ENCODE data around the gene JCAD.

Gene JCAD

DNA sequence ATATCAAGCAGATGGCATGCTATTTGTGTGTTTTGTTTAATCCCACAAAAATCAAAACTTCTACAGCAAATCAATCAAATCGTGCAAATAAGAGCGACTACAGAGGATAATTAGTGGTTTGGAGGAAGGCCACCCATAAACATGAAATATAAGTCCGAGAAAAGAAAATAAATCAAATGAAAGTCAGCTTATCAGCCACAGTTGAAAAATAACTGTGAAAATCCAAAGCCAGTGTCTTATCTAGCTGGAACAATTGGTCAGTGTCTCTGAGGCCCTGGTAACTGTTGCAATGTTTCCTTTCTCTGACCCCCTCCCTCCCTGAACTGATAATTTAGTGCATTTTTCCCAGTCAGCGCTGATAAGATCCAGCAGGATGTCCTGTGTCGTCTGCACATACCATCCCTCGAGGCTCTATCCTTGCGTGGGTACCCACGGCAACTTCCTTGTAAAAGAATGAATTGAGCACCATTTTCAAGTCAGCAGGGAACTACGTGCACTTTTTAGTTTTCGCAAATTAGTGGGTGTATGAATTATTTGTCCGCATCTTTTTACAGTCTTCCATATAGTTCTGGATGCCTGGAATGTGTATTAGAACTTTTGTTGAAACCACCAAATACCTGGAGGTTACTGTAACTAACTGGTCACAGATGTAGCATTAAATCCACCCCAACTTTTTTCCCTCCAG is 10.8 kb upstream of the JCAD start:
- H3K4ac ChIP-seq (ENCODE audit: low read depth in 1 of 2, low read length in 2 of 2): no peak overlapping the region
- no peak overlapping the region for H2AFZ ChIP-seq (ENCODE audit: low read depth, low read length)
- H3K27ac ChIP-seq (ENCODE audit: low read length, poor library complexity, severe bottlenecking): no peak overlapping the region
- no peak overlapping the region for H4K8ac ChIP-seq (ENCODE audit: low read length)
- peak overlapping the region in 1 of 2 experiments; percentile 52 for H2BK12ac ChIP-seq (ENCODE audit: low read length in 2 of 2)
- H2BK15ac ChIP-seq (ENCODE audit: low read depth, poor library complexity, severe bottlenecking): no peak overlapping the region
- no peaks in the 10 kb centered on the region for H3K27me3 ChIP-seq (ENCODE audit: control insufficient read depth in 1 of 2, insufficient read depth in 1 of 2, low read length in 2 of 2)
- H2AK5ac ChIP-seq (ENCODE audit: low read length, severe bottlenecking): no peak overlapping the region
- H4K91ac ChIP-seq (ENCODE audit: low read length): no peak overlapping the region
- H2BK5ac ChIP-seq (ENCODE audit: low read depth, low read length, poor library complexity, severe bottlenecking): no peak overlapping the region
- no peak overlapping the region for H2BK120ac ChIP-seq (ENCODE audit: low read depth, low read length)
- DNase-seq: peak; percentile 21
- H3K23ac ChIP-seq (ENCODE audit: low read length in 2 of 2): no peak overlapping the region
- peaks cover 2% of the 10 kb centered on the region for H3K4me1 ChIP-seq (ENCODE audit: control insufficient read depth, insufficient read depth, low read depth, low read length)
- no peak overlapping the region for H3K14ac ChIP-seq (ENCODE audit: low read length in 2 of 2)
- no peak overlapping the region for H3K4me3 ChIP-seq (ENCODE audit: insufficient read depth in 1 of 2, low read depth in 1 of 2, low read length in 2 of 2)
- H3K36me3 ChIP-seq (ENCODE audit: control insufficient read depth in 1 of 2, insufficient read depth in 2 of 2, low read depth in 1 of 2, low read length in 2 of 2): no peaks in the 10 kb centered on the region
- no peaks in the 10 kb centered on the region for H3K9me3 ChIP-seq (ENCODE audit: control insufficient read depth, low read length)
- no peak overlapping the region for H3K9ac ChIP-seq (ENCODE audit: low read length)
- WGBS: 48% methylated on average over 9 of the region's 11 CpGs
- H3K18ac ChIP-seq (ENCODE audit: low read depth in 1 of 2, low read length in 2 of 2): peak overlapping the region in 1 of 2 experiments; percentile 30
- no peak overlapping the region for H3K4me2 ChIP-seq (ENCODE audit: low read length, poor library complexity, severe bottlenecking)
- no peaks in the 10 kb centered on the region for H3K79me1 ChIP-seq (replicated peaks; ENCODE audit: low read length, poor library complexity, severe bottlenecking)

DNA sequence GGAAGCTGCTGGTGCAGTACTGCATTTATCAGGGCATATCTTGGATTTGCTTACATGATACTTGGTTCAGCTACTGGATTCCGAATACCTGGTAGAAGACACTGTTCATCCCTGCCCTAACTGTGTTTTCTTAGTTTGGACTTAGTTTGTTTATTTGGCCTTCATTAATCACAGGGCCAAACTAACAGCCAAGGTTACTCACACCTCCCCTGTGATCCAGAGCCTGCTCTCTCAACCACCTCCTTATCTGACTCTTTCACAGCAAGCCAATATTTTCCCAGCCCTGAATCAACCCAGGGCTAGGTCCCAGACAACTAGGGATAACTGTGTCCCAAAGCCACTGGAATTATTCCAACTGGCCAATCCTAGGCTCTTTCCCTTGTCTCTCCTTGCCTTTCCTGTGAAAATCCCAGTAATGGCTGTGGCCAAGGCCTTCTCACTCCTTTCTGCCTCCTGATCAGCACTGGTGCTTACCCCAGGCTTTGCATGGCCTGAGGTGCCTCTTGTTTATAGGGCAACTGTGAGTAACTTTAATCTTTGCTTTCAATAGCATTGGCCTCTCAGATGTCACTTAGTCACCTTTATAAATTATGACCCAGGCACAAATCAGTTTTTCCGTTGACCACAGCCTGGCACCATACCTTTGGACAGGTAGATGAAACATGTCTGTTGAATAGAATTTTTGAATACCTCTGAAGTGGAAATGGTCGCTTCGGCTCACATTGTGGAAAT is 9.3 kb upstream of the JCAD start:
- 94% methylated on average over 4 of the region's 4 CpGs for WGBS
- H2BK15ac ChIP-seq (ENCODE audit: low read depth, poor library complexity, severe bottlenecking): no peak overlapping the region
- no peak overlapping the region for H4K91ac ChIP-seq (ENCODE audit: low read length)
- no peak overlapping the region for H3K27ac ChIP-seq (ENCODE audit: low read length, poor library complexity, severe bottlenecking)
- H2AK5ac ChIP-seq (ENCODE audit: low read length, severe bottlenecking): no peak overlapping the region
- no peak overlapping the region for H3K4me2 ChIP-seq (ENCODE audit: low read length, poor library complexity, severe bottlenecking)
- no peak overlapping the region for H3K9ac ChIP-seq (ENCODE audit: low read length)
- DNase-seq: peak; percentile 26
- H2BK12ac ChIP-seq (ENCODE audit: low read length in 2 of 2): peak overlapping the region in 1 of 2 experiments; percentile 10
- H2BK120ac ChIP-seq (ENCODE audit: low read depth, low read length): no peak overlapping the region
- no peak overlapping the region for H3K4me3 ChIP-seq (ENCODE audit: insufficient read depth in 1 of 2, low read depth in 1 of 2, low read length in 2 of 2)
- no peak overlapping the region for H3K4ac ChIP-seq (ENCODE audit: low read depth in 1 of 2, low read length in 2 of 2)
- no peaks in the 10 kb centered on the region for H3K27me3 ChIP-seq (ENCODE audit: control insufficient read depth in 1 of 2, insufficient read depth in 1 of 2, low read length in 2 of 2)
- no peak overlapping the region for H2AFZ ChIP-seq (ENCODE audit: low read depth, low read length)
- no peaks in the 10 kb centered on the region for H3K79me1 ChIP-seq (replicated peaks; ENCODE audit: low read length, poor library complexity, severe bottlenecking)
- H3K23ac ChIP-seq (ENCODE audit: low read length in 2 of 2): no peak overlapping the region
- no peak overlapping the region for H2BK5ac ChIP-seq (ENCODE audit: low read depth, low read length, poor library complexity, severe bottlenecking)
- H3K36me3 ChIP-seq (ENCODE audit: control insufficient read depth in 1 of 2, insufficient read depth in 2 of 2, low read depth in 1 of 2, low read length in 2 of 2): no peaks in the 10 kb centered on the region
- H4K8ac ChIP-seq (ENCODE audit: low read length): no peak overlapping the region
- peaks cover 3% of the 10 kb centered on the region for H3K4me1 ChIP-seq (ENCODE audit: control insufficient read depth, insufficient read depth, low read depth, low read length)
- H3K9me3 ChIP-seq (ENCODE audit: control insufficient read depth, low read length): no peaks in the 10 kb centered on the region
- peak overlapping the region in 1 of 2 experiments; percentile 37 for H3K18ac ChIP-seq (ENCODE audit: low read depth in 1 of 2, low read length in 2 of 2)
- H3K14ac ChIP-seq (ENCODE audit: low read length in 2 of 2): no peak overlapping the region

DNA sequence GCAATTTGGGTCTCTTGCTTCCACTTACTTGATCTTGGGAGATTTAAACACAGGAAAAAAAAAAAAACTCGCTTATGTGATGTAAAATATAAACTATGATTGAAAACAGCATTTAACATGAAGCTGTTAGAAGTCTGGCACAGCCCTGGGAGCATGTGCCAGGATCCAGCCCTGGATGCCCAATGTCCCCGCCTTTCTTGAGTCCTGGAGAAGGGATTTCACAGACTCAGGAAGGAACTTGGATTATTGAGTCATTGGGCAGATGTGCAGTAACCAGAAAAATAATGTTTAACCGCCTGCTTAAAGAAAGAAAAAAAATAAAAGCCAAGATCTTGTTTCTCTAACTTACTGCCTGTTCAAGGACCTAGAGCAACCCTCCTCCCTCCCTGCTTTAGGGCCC is 3.7 kb upstream of the JCAD start:
- Histone ChIP-seq H3K79me1 (replicated peaks; ENCODE audit: low read length, poor library complexity, severe bottlenecking) (no peaks in the 10 kb centered on the region), H3K14ac (ENCODE audit: low read length in 2 of 2) (no peak overlapping the region)
- whole genome bisulfite sequencing: 80% methylated on average over 2 of the region's 3 CpGs

DNA sequence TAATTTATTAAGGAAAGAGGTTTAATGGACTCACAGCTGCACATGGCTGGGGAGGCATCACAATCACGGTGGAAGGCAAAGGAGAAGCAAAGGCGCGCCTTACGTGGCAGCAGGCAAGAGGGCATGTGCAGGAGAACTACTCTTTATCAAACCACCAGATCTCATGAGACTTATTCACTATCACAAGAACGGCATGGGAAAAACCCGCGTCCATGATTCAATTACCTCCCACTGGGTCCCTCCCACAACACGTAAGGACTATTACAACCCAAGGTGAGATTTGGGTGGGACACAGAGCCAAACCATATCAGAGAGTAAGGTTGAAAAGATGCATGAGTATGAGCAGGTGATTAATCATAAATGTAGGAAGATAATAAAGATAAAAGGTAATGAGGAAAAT is 3.2 kb upstream of the JCAD start:
- Histone ChIP-seq H2BK120ac (ENCODE audit: low read depth, low read length) (peak overlapping the region; percentile 94), H2BK5ac (ENCODE audit: low read depth, low read length, poor library complexity, severe bottlenecking) (peak overlapping the region; percentile 69), H3K23ac (ENCODE audit: low read length in 2 of 2) (no peak overlapping the region), H2BK12ac (ENCODE audit: low read length in 2 of 2) (peak overlapping the region; percentile 7 to 96), H3K79me1 (replicated peaks; ENCODE audit: low read length, poor library complexity, severe bottlenecking) (no peaks in the 10 kb centered on the region), H3K36me3 (ENCODE audit: control insufficient read depth in 1 of 2, insufficient read depth in 2 of 2, low read depth in 1 of 2, low read length in 2 of 2) (no peaks in the 10 kb centered on the region), H3K14ac (ENCODE audit: low read length in 2 of 2) (no peak overlapping the region), H4K8ac (ENCODE audit: low read length) (peak overlapping the region; percentile 95), H3K4me3 (ENCODE audit: insufficient read depth in 1 of 2, low read depth in 1 of 2, low read length in 2 of 2) (no peak overlapping the region), H3K9me3 (ENCODE audit: control insufficient read depth, low read length) (no peaks in the 10 kb centered on the region), H2AK5ac (ENCODE audit: low read length, severe bottlenecking) (peak overlapping the region; percentile 76), H2BK15ac (ENCODE audit: low read depth, poor library complexity, severe bottlenecking) (no peak overlapping the region), H3K4ac (ENCODE audit: low read depth in 1 of 2, low read length in 2 of 2) (peak overlapping the region; percentile 87 to 94), H2AFZ (ENCODE audit: low read depth, low read length) (no peak overlapping the region), H3K4me1 (ENCODE audit: control insufficient read depth, insufficient read depth, low read depth, low read length) (peaks cover 10% of the 10 kb centered on the region), H3K27ac (ENCODE audit: low read length, poor library complexity, severe bottlenecking) (peak overlapping the region; percentile 50), H3K9ac (ENCODE audit: low read length) (peak overlapping the region; percentile 36), H3K18ac (ENCODE audit: low read depth in 1 of 2, low read length in 2 of 2) (peak overlapping the region; percentile 63 to 85), H4K91ac (ENCODE audit: low read length) (peak overlapping the region; percentile 96), H3K27me3 (ENCODE audit: control insufficient read depth in 1 of 2, insufficient read depth in 1 of 2, low read length in 2 of 2) (no peaks in the 10 kb centered on the region), H3K4me2 (ENCODE audit: low read length, poor library complexity, severe bottlenecking) (no peak overlapping the region)
- peak; percentile 43 for DNase-seq
- 94% methylated on average over 8 of the region's 8 CpGs for WGBS

More for the DNA sequence above, 3.7 kb upstream of the JCAD start:
- Histone ChIP-seq H2BK12ac (ENCODE audit: low read length in 2 of 2) (peak overlapping the region; percentile 79 to 96), H2BK5ac (ENCODE audit: low read depth, low read length, poor library complexity, severe bottlenecking) (no peak overlapping the region), H3K9me3 (ENCODE audit: control insufficient read depth, low read length) (no peaks in the 10 kb centered on the region), H3K4me2 (ENCODE audit: low read length, poor library complexity, severe bottlenecking) (no peak overlapping the region), H2AK5ac (ENCODE audit: low read length, severe bottlenecking) (peak overlapping the region; percentile 76), H2BK120ac (ENCODE audit: low read depth, low read length) (no peak overlapping the region), H3K18ac (ENCODE audit: low read depth in 1 of 2, low read length in 2 of 2) (peak overlapping the region; percentile 63 to 85), H4K91ac (ENCODE audit: low read length) (peak overlapping the region; percentile 96), H3K36me3 (ENCODE audit: control insufficient read depth in 1 of 2, insufficient read depth in 2 of 2, low read depth in 1 of 2, low read length in 2 of 2) (no peaks in the 10 kb centered on the region), H3K27me3 (ENCODE audit: control insufficient read depth in 1 of 2, insufficient read depth in 1 of 2, low read length in 2 of 2) (no peaks in the 10 kb centered on the region), H3K4me1 (ENCODE audit: control insufficient read depth, insufficient read depth, low read depth, low read length) (peaks cover 10% of the 10 kb centered on the region), H3K27ac (ENCODE audit: low read length, poor library complexity, severe bottlenecking) (peak overlapping the region; percentile 68), H4K8ac (ENCODE audit: low read length) (peak overlapping the region; percentile 95), H3K9ac (ENCODE audit: low read length) (peak overlapping the region; percentile 64), H2AFZ (ENCODE audit: low read depth, low read length) (no peak overlapping the region), H3K23ac (ENCODE audit: low read length in 2 of 2) (no peak overlapping the region), H3K4me3 (ENCODE audit: insufficient read depth in 1 of 2, low read depth in 1 of 2, low read length in 2 of 2) (no peak overlapping the region), H2BK15ac (ENCODE audit: low read depth, poor library complexity, severe bottlenecking) (no peak overlapping the region), H3K4ac (ENCODE audit: low read depth in 1 of 2, low read length in 2 of 2) (peak overlapping the region in 1 of 2 experiments; percentile 87)
- peak; percentile 56 for DNase-seq
